ENCODE data around the gene COL20A1.

The COL20A1 gene

GRCh38 chr20:63273635-63274380, 19.2 kb upstream of the COL20A1 start (continued):
- TF ChIP-seq ZNF610 (tag by site-specific recombination; IDR thresholded peaks at IDR 0.05; ENCODE audit: borderline replicate concordance) = no peak
- TF ChIP-seq ZNF658 (tag by site-specific recombination; IDR thresholded peaks at IDR 0.05) = no peak
- TF ChIP-seq ZNF280C (tag by site-specific recombination; IDR thresholded peaks at IDR 0.05) = no peak
- TF ChIP-seq ZNF335 (tag by site-specific recombination; conservative IDR thresholded peaks at IDR 0.05) = peak; percentile 58
- peak; percentile 63; the same call in 1 of the 2 replicates for TF ChIP-seq ZBTB21 (tag by site-specific recombination; IDR thresholded peaks at IDR 0.05)
- no peak for TF ChIP-seq AEBP2 (tag by site-specific recombination; IDR thresholded peaks at IDR 0.05; ENCODE audit: borderline replicate concordance)
- TF ChIP-seq ZNF529 (tag by site-specific recombination; IDR thresholded peaks at IDR 0.05; ENCODE audit: insufficient replicate concordance) = no peak
- no peak for TF ChIP-seq WT1 (tag by site-specific recombination; IDR thresholded peaks at IDR 0.05)
- no peak for TF ChIP-seq ZNF311 (tag by site-specific recombination; IDR thresholded peaks at IDR 0.05; ENCODE audit: borderline replicate concordance)
- TF ChIP-seq ZNF549 (tag by site-specific recombination; IDR thresholded peaks at IDR 0.05) = no peak
- TF ChIP-seq ZNF561 (tag by site-specific recombination; IDR thresholded peaks at IDR 0.05; ENCODE audit: borderline replicate concordance) = no peak
- no peak for TF ChIP-seq ZNF211 (tag by site-specific recombination; IDR thresholded peaks at IDR 0.05; ENCODE audit: low read depth)
- TF ChIP-seq ZNF423 (tag by site-specific recombination; IDR thresholded peaks at IDR 0.05) = no peak
- no peak for TF ChIP-seq ZNF10 (tag by site-specific recombination; IDR thresholded peaks at IDR 0.05)
- TF ChIP-seq ATF2 (tag by site-specific recombination; IDR thresholded peaks at IDR 0.05; ENCODE audit: low read depth) = no peak
- TF ChIP-seq SP3 (tag by site-specific recombination; IDR thresholded peaks at IDR 0.05) = no peak
- TF ChIP-seq ZNF140 (tag by site-specific recombination; IDR thresholded peaks at IDR 0.05) = no peak
- TF ChIP-seq ZNF473 (tag by site-specific recombination; IDR thresholded peaks at IDR 0.05) = no peak
- no peak for TF ChIP-seq ZNF580 (tag by site-specific recombination; IDR thresholded peaks at IDR 0.05)
- peak; percentile 83 for TF ChIP-seq ZNF629 (tag by site-specific recombination; IDR thresholded peaks at IDR 0.05)
- TF ChIP-seq RBAK (tag by site-specific recombination; IDR thresholded peaks at IDR 0.05) = no peak
- peak; percentile 50 for TF ChIP-seq ZFP37 (tag by site-specific recombination; IDR thresholded peaks at IDR 0.05)
- TF ChIP-seq ZNF621 (tag by site-specific recombination; IDR thresholded peaks at IDR 0.05) = no peak
- no peak for TF ChIP-seq ZSCAN30 (tag by site-specific recombination; IDR thresholded peaks at IDR 0.05)
- no peak for TF ChIP-seq TRIM28 (IDR thresholded peaks at IDR 0.05; ENCODE audit: borderline replicate concordance, low read length)
- no peak for TF ChIP-seq ZNF426 (tag by site-specific recombination; IDR thresholded peaks at IDR 0.05)
- peak; percentile 28 for TF ChIP-seq ZBTB26 (tag by site-specific recombination; optimal IDR thresholded peaks at IDR 0.05)
- no peak for TF ChIP-seq ZNF449 (tag by site-specific recombination; IDR thresholded peaks at IDR 0.05)
- TF ChIP-seq ZBTB48 (tag by site-specific recombination; IDR thresholded peaks at IDR 0.05) = peak; percentile 43; the same call in 1 of the 2 replicates
- no peak for TF ChIP-seq SETDB1 (IDR thresholded peaks at IDR 0.05; ENCODE audit: insufficient read length, low read length)
- no peak for TF ChIP-seq ZNF114 (tag by site-specific recombination; IDR thresholded peaks at IDR 0.05)
- TF ChIP-seq TCF7L2 (IDR thresholded peaks at IDR 0.05; ENCODE audit: borderline replicate concordance, low read depth, low read length) = no peak
- TF ChIP-seq ZNF677 (tag by site-specific recombination; IDR thresholded peaks at IDR 0.05) = no peak
- TF ChIP-seq ZNF707 (tag by site-specific recombination; IDR thresholded peaks at IDR 0.05) = no peak

Data from HEK293 (cell line).